Activated CD8-positive, alpha-beta T cell treated with anti-CD3 and anti-CD28 coated beads, Interleukin-2, amount 10 ng/mL, durations not matched to agents 7 days and 5 days (primary cell): ENCODE results near the gene SSTR5. TPM values are rescaled to one million over a fixed set of nuclear protein-coding genes. Genes with fewer than 3 reads are reported as not detected.

Source experiments
- ATAC-seq: fragments of 150-1000 bp; cut with Tn5 transposase; one replicate; pipeline ENCODE4 v1.10.0; 2021; ENCODE audit warnings: moderate library complexity
- CTCF ChIA-PET: fragments of 350-600 bp; sonication (Branson Sonifier 250); formaldehyde crosslinking; loops from one replicate; lab custom pipeline; 2021; ENCODE audit warnings: antibody characterized with exemption; lab: Charles Lee
- POLR2A ChIA-PET: fragments of 350-600 bp; sonication (Branson Sonifier 250); formaldehyde crosslinking; loops from one replicate; lab custom pipeline; 2021; ENCODE audit warnings: antibody characterized with exemption; lab: Charles Lee
- DNase-seq: peaks from one replicate; pipeline ENCODE4 v3.0.0-alpha.2; 2020
- H3K27ac Mint-ChIP-seq: one replicate; pipeline ENCODE4 v1.8.0; 2021; ENCODE audit warnings: mild to moderate bottlenecking, mixed read lengths
- H3K27me3 Mint-ChIP-seq: one replicate; pipeline ENCODE4 v1.8.0; 2021; ENCODE audit warnings: low read depth, mixed read lengths
- H3K36me3 Mint-ChIP-seq: one replicate; pipeline ENCODE4 v1.8.0; 2021; ENCODE audit warnings: low read depth, mixed read lengths
- H3K4me1 Mint-ChIP-seq: one replicate; pipeline ENCODE4 v1.8.0; 2021; ENCODE audit warnings: low read depth, mixed read lengths
- H3K4me3 Mint-ChIP-seq: one replicate; pipeline ENCODE4 v1.8.0; 2021; ENCODE audit warnings: mild to moderate bottlenecking, mixed read lengths
- H3K9me3 Mint-ChIP-seq: one replicate; pipeline ENCODE4 v1.8.0; 2022; ENCODE audit warnings: mixed read lengths; ENCODE audit not compliant: insufficient read depth
- total RNA-seq, 2 experiments: library from RNA; stranded (reverse); gene quantifications; one replicate each; pipeline ENCODE4 v1.2.3, GENCODE V29; 2021

Gene SSTR5
- total RNA-seq, 2 experiments from 2014 or later: not detected

DNA sequence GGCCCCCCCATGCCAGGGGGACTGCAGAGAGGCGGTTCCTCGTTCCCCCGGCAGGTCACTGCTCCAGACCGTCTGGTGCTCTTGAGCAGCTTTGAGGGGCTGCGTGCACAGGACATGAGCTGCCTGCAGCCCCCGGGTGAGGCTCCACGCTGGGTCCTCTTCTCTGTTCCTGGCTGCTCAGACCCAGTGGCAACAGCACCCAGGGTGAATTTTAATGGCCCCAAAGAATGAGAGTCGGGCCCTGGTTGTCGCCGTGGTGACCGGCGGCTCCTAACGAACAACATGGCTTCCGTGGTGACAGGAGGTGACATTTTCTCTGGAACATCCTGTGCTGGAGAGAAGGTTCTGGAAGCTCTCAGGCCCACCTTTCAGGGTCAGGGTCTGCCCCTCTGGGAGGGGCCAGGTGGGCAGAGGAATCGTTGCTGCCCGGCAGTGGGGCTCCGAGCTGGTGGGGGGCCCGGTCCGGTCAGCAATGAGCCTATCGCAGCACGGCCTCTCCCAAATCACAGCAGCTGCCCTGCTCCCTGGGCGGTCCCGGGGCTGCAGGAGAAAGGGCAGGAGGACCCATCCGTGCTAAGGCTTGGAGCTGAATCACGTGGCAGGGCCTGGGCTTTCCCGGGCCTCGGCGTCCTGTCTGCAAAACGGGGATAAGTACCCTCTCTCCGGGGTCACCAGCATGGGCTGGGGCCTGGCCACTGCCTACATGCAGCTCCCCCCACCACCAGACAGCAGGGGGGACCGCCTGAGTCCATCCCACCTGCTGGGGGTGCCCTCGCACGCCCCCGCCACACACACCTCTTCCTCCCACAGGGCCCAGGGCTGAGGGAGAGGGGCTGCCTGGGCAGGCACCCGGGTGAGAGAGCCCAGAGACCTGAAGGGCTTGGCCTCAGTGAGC, 26.9 kb downstream of the SSTR5 start:
- Mint-ChIP-seq H3K4me1 (no peaks in the 10 kb centered on the region), H3K36me3 (no peaks in the 10 kb centered on the region), H3K27me3 (no peaks in the 10 kb centered on the region), H3K4me3 (no peak overlapping the region), H3K9me3 (no peaks in the 10 kb centered on the region), H3K27ac (no peak overlapping the region)
- ChIA-PET POLR2A (no interaction called here), CTCF (no interaction called here)
- ATAC-seq: no peak
- DNase-seq: no peak

DNA sequence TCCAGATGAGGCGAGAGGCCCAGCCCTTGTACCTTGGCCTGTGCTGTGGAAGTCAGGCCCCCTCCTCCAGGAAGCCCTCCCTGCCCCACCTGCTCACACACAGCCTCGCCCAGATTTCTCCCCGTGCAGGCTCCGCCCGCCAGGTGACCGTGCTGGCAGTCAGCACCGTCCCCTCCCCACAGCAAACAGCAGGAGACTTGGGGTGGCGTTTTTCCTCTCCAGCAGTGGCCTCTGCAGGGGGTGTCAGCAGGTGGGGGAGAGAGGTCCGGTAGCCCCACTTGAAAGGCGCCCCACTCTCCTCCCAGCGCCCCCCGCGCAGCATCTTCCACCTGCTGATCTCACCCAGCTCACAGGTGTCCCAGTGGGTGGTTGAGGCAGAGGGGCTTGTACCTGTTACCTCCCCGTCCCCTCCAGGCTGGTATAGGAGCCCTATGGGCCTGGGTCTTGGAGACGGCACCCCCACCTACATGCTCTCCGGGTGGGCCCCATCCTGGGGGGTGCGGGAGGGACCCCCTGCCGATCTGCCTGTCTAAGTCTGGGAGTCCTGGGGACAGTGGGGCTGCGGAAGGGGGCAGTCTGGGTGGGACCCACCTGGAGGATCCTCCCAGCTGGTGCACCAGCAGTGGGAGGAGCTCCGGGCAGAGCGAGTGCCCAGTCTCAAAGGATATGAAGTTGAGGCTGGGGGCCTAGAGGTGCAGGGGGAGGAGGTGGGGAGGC, 27.7 kb downstream of the SSTR5 start:
- no peak overlapping the region for H3K4me3 Mint-ChIP-seq
- DNase-seq: no peak
- no peaks in the 10 kb centered on the region for H3K4me1 Mint-ChIP-seq
- no peaks in the 10 kb centered on the region for H3K9me3 Mint-ChIP-seq
- POLR2A ChIA-PET: no interaction called here
- H3K36me3 Mint-ChIP-seq: no peaks in the 10 kb centered on the region
- no peak overlapping the region for H3K27ac Mint-ChIP-seq
- H3K27me3 Mint-ChIP-seq: no peaks in the 10 kb centered on the region
- CTCF ChIA-PET: no interaction called here
- no peak for ATAC-seq

DNA sequence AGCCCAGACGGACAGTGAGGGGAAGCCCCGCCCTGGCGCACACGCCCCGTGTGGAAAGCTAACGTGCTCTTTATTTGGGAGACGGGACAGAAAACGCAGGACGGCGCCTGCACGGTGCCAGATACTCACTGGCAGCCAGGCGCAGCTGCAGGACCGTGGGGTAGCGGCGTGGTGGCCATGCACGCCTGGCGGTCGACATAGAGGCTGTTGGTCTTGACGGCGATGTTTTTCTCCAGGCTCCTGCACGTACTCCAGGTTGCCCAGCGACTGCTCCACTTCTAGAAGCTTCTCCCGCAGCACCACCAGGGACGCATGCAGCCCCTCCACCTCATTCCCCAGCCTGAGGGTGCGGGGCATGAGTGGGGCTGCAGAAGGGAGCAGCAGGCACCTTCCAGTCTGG, 28.6 kb downstream of the SSTR5 start:
- H3K9me3 Mint-ChIP-seq: no peaks in the 10 kb centered on the region
- no peaks in the 10 kb centered on the region for H3K4me1 Mint-ChIP-seq
- no peaks in the 10 kb centered on the region for H3K27me3 Mint-ChIP-seq
- H3K27ac Mint-ChIP-seq: no peak overlapping the region
- DNase-seq: no peak
- H3K36me3 Mint-ChIP-seq: no peaks in the 10 kb centered on the region
- POLR2A ChIA-PET: no interaction called here
- H3K4me3 Mint-ChIP-seq: no peak overlapping the region
- CTCF ChIA-PET: no interaction called here
- no peak for ATAC-seq

DNA sequence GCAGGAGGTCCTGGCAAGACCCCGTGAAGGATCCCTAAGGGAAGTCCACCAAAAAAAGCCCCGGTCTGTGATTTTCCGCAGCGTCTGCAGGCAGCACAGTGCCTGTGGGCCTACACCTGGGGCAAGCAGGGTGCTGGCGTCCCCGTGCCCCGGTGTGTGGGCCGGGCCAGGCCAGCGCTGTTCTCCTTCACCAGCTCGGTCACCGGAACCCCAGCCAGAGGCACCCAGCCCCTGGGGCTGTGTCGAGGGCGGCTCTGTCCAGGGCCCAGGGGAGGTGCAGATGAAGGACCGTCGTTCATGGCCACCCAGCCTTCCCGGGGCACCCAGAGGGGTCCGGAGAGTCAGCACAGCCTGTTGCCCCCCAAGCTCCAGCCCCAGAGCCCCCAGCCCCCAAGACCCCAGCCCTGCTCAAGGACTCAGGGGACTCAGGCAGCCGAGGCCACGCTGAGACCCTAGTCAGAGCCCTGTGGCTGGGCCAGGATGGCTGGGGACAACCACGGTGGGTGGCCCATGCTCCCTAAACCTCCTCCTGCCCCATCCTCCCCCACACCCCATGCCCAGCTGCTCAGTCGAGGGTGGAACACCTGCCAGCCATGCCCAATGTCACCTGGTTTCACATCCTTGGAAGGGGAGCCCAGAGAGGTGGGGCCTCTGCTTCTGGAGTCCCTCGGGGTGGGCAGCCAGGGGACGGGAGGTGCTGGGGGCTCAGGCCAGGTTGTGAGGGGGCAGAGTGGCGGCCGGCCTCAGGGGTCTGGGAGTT, 29.2 kb downstream of the SSTR5 start:
- no peaks in the 10 kb centered on the region for H3K9me3 Mint-ChIP-seq
- ChIA-PET POLR2A (no interaction called here), CTCF (no interaction called here)
- no peaks in the 10 kb centered on the region for H3K27me3 Mint-ChIP-seq
- no peaks in the 10 kb centered on the region for H3K36me3 Mint-ChIP-seq
- no peak overlapping the region for H3K27ac Mint-ChIP-seq
- no peak overlapping the region for H3K4me3 Mint-ChIP-seq
- ATAC-seq: no peak
- no peak for DNase-seq
- no peaks in the 10 kb centered on the region for H3K4me1 Mint-ChIP-seq

DNA sequence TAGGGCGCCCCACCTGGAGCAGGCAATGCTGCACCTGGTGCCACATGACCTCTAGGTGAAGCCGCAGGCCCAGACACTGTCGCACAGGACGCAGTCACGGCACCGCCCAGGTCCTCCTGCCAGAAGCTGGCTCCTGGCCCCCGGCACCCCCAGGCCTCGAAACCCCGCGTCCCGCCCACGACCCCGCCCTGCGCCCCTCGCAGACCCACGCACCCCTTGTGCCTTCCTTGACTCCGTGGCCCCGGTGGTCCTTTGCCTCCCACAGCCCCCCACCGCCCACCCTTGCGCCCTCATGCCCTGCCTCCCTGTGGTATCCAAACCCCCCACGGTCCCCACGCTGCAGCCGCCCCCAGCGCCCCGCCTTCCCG, 29.8 kb downstream of the SSTR5 start:
- no peaks in the 10 kb centered on the region for H3K4me1 Mint-ChIP-seq
- POLR2A ChIA-PET: no interaction called here
- CTCF ChIA-PET: no interaction called here
- H3K36me3 Mint-ChIP-seq: no peaks in the 10 kb centered on the region
- no peak overlapping the region for H3K27ac Mint-ChIP-seq
- no peak overlapping the region for H3K4me3 Mint-ChIP-seq
- no peak for DNase-seq
- no peaks in the 10 kb centered on the region for H3K9me3 Mint-ChIP-seq
- H3K27me3 Mint-ChIP-seq: no peaks in the 10 kb centered on the region
- ATAC-seq: no peak

DNA sequence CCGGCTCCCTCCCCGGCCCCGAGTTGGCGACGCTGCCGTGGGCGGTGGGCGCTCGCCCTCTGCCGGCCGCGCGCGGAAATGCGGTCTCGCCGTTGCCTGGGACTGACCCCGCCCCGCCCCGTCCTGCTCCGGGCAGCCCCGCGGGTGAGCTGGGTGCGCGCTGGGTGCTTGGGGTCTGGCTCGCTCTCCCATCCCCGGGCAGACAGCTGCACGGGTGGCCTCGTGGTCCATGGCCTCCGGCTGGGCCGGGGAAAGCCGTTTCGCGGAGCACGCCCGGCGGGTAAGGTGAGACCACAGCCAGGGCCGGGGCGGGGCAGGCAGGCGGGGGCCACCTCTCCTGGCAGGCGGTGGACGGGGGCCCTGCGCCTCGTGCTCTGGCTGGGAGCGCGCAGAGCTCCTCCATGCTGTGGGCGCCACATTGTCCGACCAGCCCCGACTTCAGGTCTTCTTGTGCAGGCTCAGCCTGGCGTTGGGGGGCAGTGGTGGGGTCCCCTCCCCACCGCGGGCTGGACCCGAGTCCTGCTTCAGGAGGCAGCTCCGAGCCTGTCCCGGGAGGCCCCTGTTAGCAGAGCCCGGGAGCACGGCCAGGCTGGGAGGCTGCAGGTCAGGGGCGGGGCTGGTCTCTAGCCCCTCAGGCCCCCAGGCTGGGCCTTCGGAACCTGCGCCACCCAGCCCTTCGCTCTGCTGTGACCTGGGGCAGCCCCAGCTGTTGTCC, 30.5 kb downstream of the SSTR5 start:
- Mint-ChIP-seq H3K36me3 (no peaks in the 10 kb centered on the region), H3K27ac (no peak overlapping the region), H3K9me3 (no peaks in the 10 kb centered on the region), H3K4me1 (no peaks in the 10 kb centered on the region), H3K27me3 (no peaks in the 10 kb centered on the region), H3K4me3 (no peak overlapping the region)
- ATAC-seq (peak; percentile 79), DNase-seq (peak; percentile 72)
- ChIA-PET POLR2A (no interaction called here), CTCF (interaction anchor here (1.4 kb wide), 1 partner anchor 43 kb away, joined by 5 read pairs; no protein-coding TSS in a partner anchor)

DNA sequence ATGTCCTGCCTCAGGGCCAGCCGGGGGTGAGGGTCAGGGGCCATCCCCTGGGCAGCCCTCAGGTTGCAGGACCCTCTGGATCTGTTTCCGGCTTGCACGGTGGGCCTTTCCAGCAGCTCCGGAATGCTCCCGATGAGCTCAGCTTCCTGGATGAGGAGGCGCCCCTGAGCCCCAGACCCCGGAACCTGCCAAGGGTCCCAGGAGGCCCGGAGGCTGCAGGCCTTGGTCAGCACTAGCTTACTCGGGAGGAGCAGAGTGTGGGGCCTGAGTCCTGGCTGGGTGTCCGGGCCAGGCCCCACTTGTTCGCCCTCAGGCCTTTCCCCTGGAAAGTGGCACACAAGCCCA, 31.1 kb downstream of the SSTR5 start:
- no peak for ATAC-seq
- ChIA-PET CTCF (interaction anchor here (1.4 kb wide), 1 partner anchor 44 kb away, joined by 5 read pairs; no protein-coding TSS in a partner anchor), POLR2A (no interaction called here)
- H3K27ac Mint-ChIP-seq: no peak overlapping the region
- no peak for DNase-seq
- no peaks in the 10 kb centered on the region for H3K36me3 Mint-ChIP-seq
- H3K27me3 Mint-ChIP-seq: no peaks in the 10 kb centered on the region
- no peak overlapping the region for H3K4me3 Mint-ChIP-seq
- no peaks in the 10 kb centered on the region for H3K4me1 Mint-ChIP-seq
- H3K9me3 Mint-ChIP-seq: no peaks in the 10 kb centered on the region

DNA sequence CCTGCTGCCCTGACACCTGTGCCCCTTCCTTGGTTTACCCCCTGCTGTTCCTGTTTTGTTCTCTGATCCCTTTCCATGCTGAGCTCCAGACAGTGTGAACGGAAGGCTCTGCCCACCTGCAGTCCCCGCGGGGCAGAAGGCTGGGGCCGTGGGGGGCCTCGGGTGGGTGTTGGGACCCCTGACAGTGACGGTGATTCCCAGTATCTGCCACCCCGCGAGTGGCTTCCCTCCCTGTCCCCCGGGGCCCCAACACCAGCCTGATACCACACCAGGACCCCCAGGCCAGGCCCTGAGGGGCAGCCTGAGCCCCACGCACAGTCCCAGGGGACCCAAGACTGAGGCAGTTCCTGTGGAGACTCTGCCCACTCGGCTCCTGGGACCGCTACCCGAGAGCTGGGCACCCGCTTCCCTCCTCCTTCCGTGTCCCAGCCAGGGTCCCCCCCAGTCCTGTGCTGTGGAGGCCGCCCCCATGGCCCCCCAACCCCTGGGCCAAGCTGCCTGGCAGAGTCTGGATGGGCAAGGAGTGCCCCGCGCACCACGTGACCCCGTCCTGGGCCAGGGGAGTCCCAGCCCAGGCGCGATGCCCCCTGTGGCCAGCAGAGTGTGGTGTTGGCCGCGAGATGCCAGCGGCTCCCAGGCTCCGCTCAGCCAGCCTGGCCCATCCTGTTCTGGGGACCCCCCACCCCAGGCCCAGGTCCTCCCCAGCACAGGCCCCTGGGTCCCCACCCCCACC, 33.5 kb downstream of the SSTR5 start:
- H3K27me3 Mint-ChIP-seq: no peaks in the 10 kb centered on the region
- no peak overlapping the region for H3K4me3 Mint-ChIP-seq
- ChIA-PET CTCF (no interaction called here), POLR2A (no interaction called here)
- no peaks in the 10 kb centered on the region for H3K9me3 Mint-ChIP-seq
- peak; percentile 45 for ATAC-seq
- H3K36me3 Mint-ChIP-seq: no peaks in the 10 kb centered on the region
- peak; percentile 41 for DNase-seq
- no peaks in the 10 kb centered on the region for H3K4me1 Mint-ChIP-seq
- H3K27ac Mint-ChIP-seq: no peak overlapping the region

DNA sequence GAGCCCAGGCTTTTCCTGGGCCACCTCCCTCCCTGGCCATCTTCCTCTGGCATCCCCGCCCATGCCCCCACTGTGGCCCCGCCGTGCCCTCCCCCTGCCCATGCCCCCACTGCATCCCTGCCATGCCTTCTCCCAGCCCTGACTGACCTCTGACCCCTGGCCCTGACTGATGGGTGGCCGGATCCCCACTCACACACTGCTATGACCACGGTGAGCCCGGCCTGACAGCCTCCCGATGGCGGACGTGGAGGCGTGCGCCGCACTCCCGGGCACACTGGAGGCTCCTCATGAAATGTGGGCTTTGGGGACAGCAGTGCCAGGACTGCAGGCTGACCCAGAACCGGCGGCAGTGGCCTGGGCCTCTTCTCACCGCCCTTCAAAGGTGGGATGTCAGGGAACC, 34.1 kb downstream of the SSTR5 start:
- Mint-ChIP-seq H3K4me1 (no peaks in the 10 kb centered on the region), H3K36me3 (no peaks in the 10 kb centered on the region), H3K27ac (no peak overlapping the region), H3K4me3 (no peak overlapping the region), H3K9me3 (no peaks in the 10 kb centered on the region), H3K27me3 (no peaks in the 10 kb centered on the region)
- CTCF ChIA-PET: no interaction called here
- no peak for ATAC-seq
- no peak for DNase-seq
- POLR2A ChIA-PET: no interaction called here

DNA sequence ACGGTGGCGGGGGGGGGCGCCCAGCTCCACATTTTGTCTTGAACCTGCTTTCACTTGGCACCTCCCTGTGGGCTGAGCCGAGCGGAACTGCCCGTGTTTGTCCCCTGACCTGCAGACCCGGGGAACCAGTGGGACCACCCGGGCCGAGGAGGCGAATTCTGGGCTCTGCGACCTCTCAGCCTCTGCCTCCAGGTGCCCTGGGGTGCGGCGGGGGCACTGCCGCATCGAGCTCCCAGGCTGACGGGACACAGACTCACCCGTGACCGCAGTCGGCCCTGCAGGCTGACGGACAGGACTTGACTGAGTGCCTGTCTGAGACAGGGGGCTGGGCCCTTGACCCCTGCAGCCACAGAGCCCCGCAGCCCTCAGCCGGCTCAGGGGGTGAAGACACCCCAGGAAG, 34.6 kb downstream of the SSTR5 start:
- no peak for DNase-seq
- Mint-ChIP-seq H3K4me3 (no peak overlapping the region), H3K27me3 (no peaks in the 10 kb centered on the region), H3K27ac (no peak overlapping the region), H3K36me3 (no peaks in the 10 kb centered on the region), H3K9me3 (no peaks in the 10 kb centered on the region), H3K4me1 (no peaks in the 10 kb centered on the region)
- CTCF ChIA-PET: interaction anchor here (0.7 kb wide), 1 partner anchor 386 kb away, joined by 3 read pairs; the partner anchor contains the start of gene TELO2
- no peak for ATAC-seq
- POLR2A ChIA-PET: no interaction called here

DNA sequence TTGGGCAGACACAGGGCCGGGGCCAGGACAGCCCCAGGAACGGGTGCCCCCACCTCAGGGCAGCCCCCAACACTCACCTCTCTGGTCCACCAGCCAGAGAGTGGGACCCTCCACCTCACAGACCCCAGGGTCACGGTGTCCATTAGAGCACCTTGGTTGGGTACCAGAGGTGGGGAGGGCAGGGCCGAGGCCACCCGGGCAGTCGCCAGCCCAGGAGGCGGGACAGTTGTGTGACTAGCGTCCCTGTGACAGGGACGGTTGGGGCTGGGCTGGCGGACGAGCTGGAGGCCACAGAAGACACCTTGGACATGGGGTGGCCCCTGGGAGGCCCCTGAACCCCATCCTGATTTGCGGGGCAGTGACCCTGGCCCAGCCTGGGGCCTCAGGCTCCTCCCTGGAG, 35.2 kb downstream of the SSTR5 start:
- H3K27ac Mint-ChIP-seq: no peak overlapping the region
- H3K36me3 Mint-ChIP-seq: no peaks in the 10 kb centered on the region
- no peaks in the 10 kb centered on the region for H3K9me3 Mint-ChIP-seq
- ATAC-seq (no peak), DNase-seq (no peak)
- no peak overlapping the region for H3K4me3 Mint-ChIP-seq
- CTCF ChIA-PET: interaction anchor here (0.7 kb wide), 1 partner anchor 386 kb away, joined by 3 read pairs; the partner anchor contains the start of gene TELO2
- H3K4me1 Mint-ChIP-seq: no peaks in the 10 kb centered on the region
- H3K27me3 Mint-ChIP-seq: no peaks in the 10 kb centered on the region
- POLR2A ChIA-PET: interaction anchor here (0.5 kb wide), 2 partner anchors 9 to 71 kb away, joined by 3 read pairs; no protein-coding TSS in a partner anchor
